GM18951 (cell line): ENCODE results near the gene HRH3.

Source experiments
- POLR2A ChIP-seq: IDR thresholded peaks from 4 replicates; pipeline ENCODE4 v1.6.1; 2011; ENCODE audit warnings: mild to moderate bottlenecking; ENCODE audit not compliant: insufficient read length, insufficient read depth; ENCODE audit errors: extremely low read depth
- in situ Hi-C: fragments of 300-500 bp; cut with MboI; formaldehyde crosslinking; loops from one replicate; pipeline ENCODE4 v1.12.0; 2022; ENCODE audit warnings: low sequenced_read_pairs, mixed read lengths, inconsistent platforms; ENCODE audit not compliant: unreplicated experiment

HRH3 gene

GRCh38 chr20:62203378-62204030, 16.6 kb downstream of the HRH3 start:
- in situ Hi-C loops = no loop called here
- no peak for TF ChIP-seq POLR2A

GRCh38 chr20:62202676-62203377, 17.3 kb downstream of the HRH3 start:
- in situ Hi-C loops = no loop called here
- no peak for TF ChIP-seq POLR2A

GRCh38 chr20:62202083-62202395, 18.0 kb downstream of the HRH3 start:
- in situ Hi-C loops = no loop called here
- TF ChIP-seq POLR2A = no peak

DNA sequence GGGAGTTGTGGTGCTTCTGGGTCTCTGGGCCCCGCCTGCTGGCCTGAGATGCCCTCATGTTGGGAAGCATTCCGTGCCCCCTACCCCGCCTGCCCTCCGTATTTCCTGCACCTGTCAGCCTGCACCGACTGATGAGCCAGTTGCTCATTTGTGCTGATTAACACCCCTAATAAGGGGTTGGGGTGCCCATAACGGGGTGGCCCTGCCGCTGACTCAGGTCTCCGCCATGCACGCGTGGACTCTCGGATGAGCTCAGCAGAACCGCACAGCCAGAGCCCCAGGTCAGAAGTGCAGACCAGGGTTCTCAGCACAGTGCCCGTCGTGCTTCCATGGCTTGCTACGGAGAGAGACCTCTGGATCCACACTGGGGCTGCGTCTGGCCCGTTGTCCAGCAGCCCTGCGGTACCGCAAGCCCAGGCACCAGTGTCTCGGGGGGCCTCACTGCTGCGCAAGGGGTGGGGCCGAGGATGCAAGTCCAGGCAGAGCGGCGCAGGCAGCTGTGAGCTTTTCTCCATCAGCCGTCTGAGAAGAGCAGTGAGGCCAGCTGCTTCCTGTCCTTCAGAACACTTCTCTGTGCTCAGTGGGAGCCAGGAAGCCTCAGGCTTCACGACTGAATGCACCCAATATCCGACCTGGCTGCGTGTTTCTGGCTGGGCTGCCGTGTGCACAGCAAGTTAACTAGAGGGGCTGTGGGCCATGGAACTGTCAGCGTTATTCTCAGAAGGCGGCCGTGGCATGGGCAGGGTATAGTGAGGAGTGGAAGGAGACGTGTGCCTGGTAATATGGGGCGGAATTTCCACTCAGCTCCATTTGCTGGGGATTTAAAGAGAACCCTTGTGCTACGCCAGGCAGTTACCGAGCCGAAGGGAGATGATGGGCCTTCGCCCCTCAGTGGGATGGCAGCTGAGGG, 18.6 kb downstream of the HRH3 start:
- no peak for TF ChIP-seq POLR2A
- in situ Hi-C loops = no loop called here

- no peak for TF ChIP-seq POLR2A
- in situ Hi-C loops = no loop called here
Observed at GRCh38 chr20:62200491-62201172, 19.4 kb downstream of the HRH3 start.

- in situ Hi-C loops = no loop called here
Observed at GRCh38 chr20:62198931-62199330, 21.1 kb downstream of the HRH3 start.

GRCh38 chr20:62198496-62198895, 21.6 kb downstream of the HRH3 start:
- no peak for TF ChIP-seq POLR2A
- in situ Hi-C loops = no loop called here

More at GRCh38 chr20:62198931-62199330, 21.1 kb downstream of the HRH3 start:
- no peak for TF ChIP-seq POLR2A

DNA sequence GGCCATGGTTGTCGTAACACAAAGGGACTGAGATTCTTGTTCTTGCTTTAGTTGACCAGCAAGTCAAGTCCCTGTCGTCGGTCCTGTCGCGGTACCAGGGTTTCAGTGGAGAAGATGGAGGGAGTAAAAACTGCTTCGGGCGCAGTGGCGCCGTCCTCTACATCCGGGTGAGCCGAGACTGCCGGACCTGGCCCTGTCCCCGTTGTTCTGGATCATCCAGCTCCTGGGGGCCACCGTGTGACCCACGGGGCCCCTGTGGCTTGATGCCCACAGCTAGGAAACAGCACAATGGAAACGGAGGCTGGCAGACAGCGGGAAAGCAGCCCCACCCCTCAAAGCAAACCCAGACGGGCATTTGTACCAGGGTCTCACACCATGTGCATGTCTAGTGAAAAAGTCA, 22.3 kb downstream of the HRH3 start:
- in situ Hi-C loops = no loop called here
- no peak for TF ChIP-seq POLR2A

DNA sequence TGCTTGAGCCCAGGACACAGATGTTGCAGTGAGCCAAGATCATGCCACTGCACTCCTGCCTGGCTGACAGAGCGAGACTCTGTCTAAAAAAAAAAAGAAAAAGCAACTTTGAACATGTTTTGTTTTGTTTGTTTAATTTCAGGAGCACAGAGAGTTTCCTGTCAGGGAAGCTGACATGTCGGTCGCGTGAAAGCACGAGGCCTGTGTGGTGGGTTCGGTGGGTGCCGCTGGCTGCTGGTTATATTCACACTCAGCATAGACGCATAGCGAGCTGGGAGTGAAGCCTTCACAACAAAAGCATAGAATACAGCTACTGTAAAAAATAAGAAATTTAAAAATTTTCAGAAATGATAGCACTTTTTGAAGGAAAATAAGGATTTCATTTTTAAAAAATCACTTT, 22.8 kb downstream of the HRH3 start:
- in situ Hi-C loops = no loop called here
- no peak for TF ChIP-seq POLR2A

DNA sequence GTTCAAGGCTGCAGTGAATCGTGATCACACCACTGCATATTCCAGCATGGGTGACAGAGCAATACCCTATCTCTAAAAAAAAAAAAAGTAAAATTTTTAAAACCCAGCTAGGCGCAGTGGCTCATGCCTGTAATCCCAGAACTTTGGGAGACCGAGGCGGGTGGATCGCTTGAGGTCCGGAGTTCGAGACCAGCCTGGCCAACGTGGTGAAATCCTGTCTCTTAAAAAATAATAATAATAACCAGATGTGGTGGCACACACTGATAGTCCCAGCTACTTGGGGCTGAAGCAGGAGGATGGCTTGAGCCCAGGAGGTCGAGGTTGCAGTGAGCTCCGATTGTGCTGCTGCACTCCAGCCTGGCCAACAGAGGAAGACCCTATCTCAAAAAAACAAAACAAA, 23.8 kb downstream of the HRH3 start:
- in situ Hi-C loops = no loop called here
- TF ChIP-seq POLR2A = no peak

DNA sequence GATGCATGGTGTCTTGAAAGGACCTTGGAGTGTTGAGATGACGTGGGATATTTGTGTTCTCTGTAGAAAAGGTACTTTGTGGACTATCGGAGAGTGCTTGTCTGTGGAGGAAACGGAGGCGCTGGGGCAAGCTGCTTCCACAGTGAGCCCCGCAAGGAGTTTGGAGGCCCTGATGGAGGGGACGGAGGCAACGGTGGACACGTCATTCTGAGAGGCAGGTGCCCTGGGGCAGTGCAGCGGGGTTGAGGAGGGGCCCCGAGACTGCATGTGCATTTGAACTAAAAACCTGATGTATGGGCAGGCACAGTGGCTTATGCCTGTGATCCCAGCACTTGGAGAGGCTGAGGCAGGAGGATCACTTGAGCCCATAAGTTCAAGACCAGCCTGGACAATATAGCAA, 24.3 kb downstream of the HRH3 start:
- in situ Hi-C loops = no loop called here
- no peak for TF ChIP-seq POLR2A

DNA sequence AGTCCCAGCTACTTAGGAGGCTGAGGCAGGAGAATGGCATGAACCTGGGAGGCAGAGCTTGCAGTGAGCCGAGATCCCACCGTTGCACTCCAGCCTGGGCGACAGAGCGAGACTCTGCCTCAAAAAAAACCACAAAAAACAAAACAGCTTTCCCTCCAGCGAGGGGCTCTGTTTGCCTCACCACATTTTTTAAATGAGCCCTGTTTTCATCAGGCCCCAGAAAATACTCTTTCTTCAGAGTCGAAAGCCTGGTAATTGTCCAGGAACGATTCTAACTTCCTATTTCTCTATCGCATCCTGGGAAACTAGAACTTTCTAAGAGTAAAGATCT, 25.0 kb downstream of the HRH3 start:
- in situ Hi-C loops = no loop called here
- no peak for TF ChIP-seq POLR2A
